H1 (cell line): Measurements from ENCODE around the gene KCNJ3.

ENCODE experiments used
- GABPA ChIP-seq: IDR thresholded peaks from 2 replicates; pipeline ENCODE4 v1.6.1; 2011; ENCODE audit warnings: mild to moderate bottlenecking, low read length, moderate library complexity, borderline replicate concordance; ENCODE audit not compliant: insufficient read depth
- JUN ChIP-seq: IDR thresholded peaks from 2 replicates; pipeline ENCODE4 v1.6.1; 2011; ENCODE audit warnings: low read depth, mild to moderate bottlenecking, improper control_type of control experiment, low read length
- MAX ChIP-seq: IDR thresholded peaks from 2 replicates; pipeline ENCODE4 v1.6.1; 2012; ENCODE audit warnings: inconsistent platforms
- POLR2AphosphoS5 ChIP-seq: IDR thresholded peaks from 2 replicates; pipeline ENCODE4 v1.6.1; 2011; ENCODE audit warnings: low read depth, low read length
- SIRT6 ChIP-seq: IDR thresholded peaks from one replicate; pipeline ENCODE4 v1.7.1; 2012; ENCODE audit warnings: low read length, inconsistent platforms
- SP2 ChIP-seq: IDR thresholded peaks from 2 replicates; pipeline ENCODE4 v1.6.1; 2012; ENCODE audit warnings: mild to moderate bottlenecking, low read length, inconsistent platforms
- USF2 ChIP-seq: IDR thresholded peaks from 2 replicates; pipeline ENCODE4 v1.6.1; 2011; ENCODE audit warnings: low read length, improper control_type of control experiment
- YY1 ChIP-seq: IDR thresholded peaks from 2 replicates; pipeline ENCODE4 v1.6.1; 2011; ENCODE audit warnings: low read depth, mild to moderate bottlenecking, low read length
- ZNF274 ChIP-seq: IDR thresholded peaks from 2 replicates; pipeline ENCODE4 v1.7.0; 2012; ENCODE audit warnings: low read length, borderline replicate concordance; ENCODE audit errors: extremely low read depth

- no peak for TF ChIP-seq POLR2AphosphoS5
- no peak for TF ChIP-seq SP2
- no peak for TF ChIP-seq JUN
- TF ChIP-seq MAX: no peak
- no peak for TF ChIP-seq GABPA
- TF ChIP-seq SIRT6: no peak
- TF ChIP-seq YY1: no peak
- no peak for TF ChIP-seq USF2
- TF ChIP-seq ZNF274: no peak
Observed at GRCh38 chr2:154901063-154901462, 202.6 kb downstream of the KCNJ3 start.
